H9 (cell line): Measurements from ENCODE around the gene ZSWIM6. TPM values are rescaled to one million over a fixed set of nuclear protein-coding genes. Genes with fewer than 3 reads are reported as not detected.

Experiments used
- DNase-seq: peaks from one replicate; pipeline ENCODE4 v3.0.0-alpha.2; 2017
- H2AFZ ChIP-seq: one replicate; pipeline ENCODE4 v1.6.1; 2013; ENCODE audit warnings: mild to moderate bottlenecking, low read length, control low read depth, moderate library complexity
- H2AK5ac ChIP-seq: 2 replicates; pipeline ENCODE4 v1.6.1; 2013; ENCODE audit warnings: low read length, control low read depth, mixed read lengths; ENCODE audit not compliant: insufficient read length
- H2BK120ac ChIP-seq: one replicate; pipeline ENCODE4 v1.6.1; 2013; ENCODE audit warnings: low read depth, mild to moderate bottlenecking, low read length, control low read depth, inconsistent platforms; ENCODE audit not compliant: poor library complexity, severe bottlenecking
- H2BK12ac ChIP-seq: 2 replicates; pipeline ENCODE4 v1.6.1; 2013; ENCODE audit warnings: low read length, control low read depth, mixed read lengths, low read depth; ENCODE audit not compliant: insufficient read length
- H2BK15ac ChIP-seq: 2 replicates; pipeline ENCODE4 v1.6.1; 2013; ENCODE audit warnings: low read depth, low read length, control low read depth
- H2BK20ac ChIP-seq: one replicate; pipeline ENCODE4 v1.6.1; 2013; ENCODE audit warnings: low read depth, mild to moderate bottlenecking, low read length, control low read depth, inconsistent platforms; ENCODE audit not compliant: poor library complexity, severe bottlenecking
- H2BK5ac ChIP-seq: 2 replicates; pipeline ENCODE4 v1.6.1; 2013; ENCODE audit warnings: low read length, control low read depth, mixed read lengths; ENCODE audit not compliant: insufficient read length
- H3K14ac ChIP-seq: 2 replicates; pipeline ENCODE4 v1.6.1; 2013; ENCODE audit warnings: low read length, control low read depth; ENCODE audit not compliant: insufficient read depth
- H3K18ac ChIP-seq: 2 replicates; pipeline ENCODE4 v1.6.1; 2013; ENCODE audit warnings: low read depth, mild to moderate bottlenecking, mixed read lengths, low read length, control low read depth; ENCODE audit not compliant: insufficient read length
- H3K23ac ChIP-seq: 2 replicates; pipeline ENCODE4 v1.6.1; 2013; ENCODE audit warnings: low read length, control low read depth, mixed read lengths, low read depth; ENCODE audit not compliant: insufficient read length
- H3K23me2 ChIP-seq: 2 replicates; pipeline ENCODE4 v1.6.1; 2013; ENCODE audit warnings: low read depth, mild to moderate bottlenecking, mixed read lengths, low read length, control low read depth; ENCODE audit not compliant: insufficient read length, poor library complexity, severe bottlenecking
- H3K27ac ChIP-seq: 2 replicates; pipeline ENCODE4 v1.5.1; 2013; ENCODE audit warnings: low read length, control low read depth, mixed read lengths, low read depth; ENCODE audit not compliant: insufficient read length
- H3K27me3 ChIP-seq: 2 replicates; pipeline ENCODE4 v1.6.1; 2013; ENCODE audit warnings: low read length, control low read depth, inconsistent platforms; ENCODE audit not compliant: insufficient read depth
- H3K4ac ChIP-seq: 2 replicates; pipeline ENCODE4 v1.6.1; 2013; ENCODE audit warnings: low read depth, mild to moderate bottlenecking, control low read depth, inconsistent platforms, low read length, moderate library complexity
- H3K4me1 ChIP-seq: 2 replicates; pipeline ENCODE4 v1.6.1; 2013; ENCODE audit warnings: low read length, control low read depth, inconsistent platforms; ENCODE audit not compliant: insufficient read depth
- H3K4me2 ChIP-seq: 2 replicates; pipeline ENCODE4 v1.6.1; 2013; ENCODE audit warnings: low read length, control low read depth, mixed read lengths; ENCODE audit not compliant: insufficient read length, insufficient read depth
- H3K56ac ChIP-seq: 2 replicates; pipeline ENCODE4 v1.6.1; 2013; ENCODE audit warnings: low read depth, mild to moderate bottlenecking, mixed read lengths, low read length, control low read depth; ENCODE audit not compliant: insufficient read length
- H3K79me1 ChIP-seq: 2 replicates; pipeline ENCODE4 v1.6.1; 2013; ENCODE audit warnings: low read depth, mild to moderate bottlenecking, moderate library complexity, low read length, control low read depth, inconsistent platforms; ENCODE audit not compliant: insufficient read depth, poor library complexity, severe bottlenecking
- H3K79me2 ChIP-seq: 2 replicates; pipeline ENCODE4 v1.6.1; 2013; ENCODE audit warnings: low read length, control low read depth, inconsistent platforms; ENCODE audit not compliant: insufficient read depth
- H3K9ac ChIP-seq: 2 replicates; pipeline ENCODE4 v1.6.1; 2013; ENCODE audit warnings: low read length, control low read depth, mixed read lengths; ENCODE audit not compliant: insufficient read length; ENCODE audit errors: extremely low read depth
- H3K9me3 ChIP-seq: one replicate; pipeline ENCODE4 v1.6.1; 2013; ENCODE audit warnings: low read depth, low read length, inconsistent platforms; ENCODE audit not compliant: control insufficient read depth
- H3T11ph ChIP-seq: one replicate; pipeline ENCODE4 v1.6.1; 2013; ENCODE audit warnings: mild to moderate bottlenecking, low read length, control low read depth, inconsistent platforms
- H4K20me1 ChIP-seq: one replicate; pipeline ENCODE4 v1.6.1; 2013; ENCODE audit not compliant: control insufficient read depth, insufficient read length, insufficient read depth
- H4K5ac ChIP-seq: 2 replicates; pipeline ENCODE4 v1.6.1; 2013; ENCODE audit warnings: low read depth, mild to moderate bottlenecking, mixed read lengths, low read length, control low read depth; ENCODE audit not compliant: insufficient read length
- H4K8ac ChIP-seq: replicated peaks from 2 replicates; pipeline ENCODE4 v1.6.1; 2013; ENCODE audit warnings: low read length, control low read depth, mixed read lengths, low read depth; ENCODE audit not compliant: insufficient read length
- H4K91ac ChIP-seq: 2 replicates; pipeline ENCODE4 v1.6.1; 2013; ENCODE audit warnings: low read depth, mild to moderate bottlenecking, moderate library complexity, mixed read lengths, low read length, control low read depth; ENCODE audit not compliant: insufficient read length
- H3K27ac Mint-ChIP-seq, 3 experiments: 2 replicates in 2 of 3; 3 replicates in 1 of 3; pipeline ENCODE4 v1.8.0; 2020 to 2021; ENCODE audit warnings: mixed read lengths in 3 of 3, mild to moderate bottlenecking in 1 of 3, moderate library complexity in 1 of 3
- H3K27me3 Mint-ChIP-seq: 2 replicates; pipeline ENCODE4 v1.8.0; 2021; ENCODE audit warnings: low read depth, mild to moderate bottlenecking, moderate library complexity, mixed read lengths
- H3K36me3 Mint-ChIP-seq, 3 experiments: 2 replicates in 2 of 3; 3 replicates in 1 of 3; pipeline ENCODE4 v1.8.0; 2020 to 2021; ENCODE audit warnings: low read depth in 3 of 3, mixed read lengths in 3 of 3; ENCODE audit not compliant: insufficient read depth in 1 of 3
- H3K4me1 Mint-ChIP-seq, 2 experiments: 2 replicates each; pipeline ENCODE4 v1.8.0; 2020; ENCODE audit warnings: mixed read lengths in 2 of 2
- H3K4me3 Mint-ChIP-seq, 2 experiments: 2 replicates in 1 of 2; 3 replicates in 1 of 2; pipeline ENCODE4 v1.8.0; 2020 to 2021; ENCODE audit warnings: mild to moderate bottlenecking in 2 of 2, mixed read lengths in 2 of 2, moderate library complexity in 1 of 2
- H3K9me3 Mint-ChIP-seq, 2 experiments: 2 replicates in 1 of 2; 3 replicates in 1 of 2; pipeline ENCODE4 v1.8.0; 2020; ENCODE audit warnings: mild to moderate bottlenecking in 2 of 2, mixed read lengths in 2 of 2, moderate library complexity in 1 of 2
- CTCF ChIP-seq: fragments of 200-600 bp; sonication (generic); conservative IDR thresholded peaks from 3 replicates; pipeline ENCODE4 v1.8.0; 2021; ENCODE audit warnings: antibody characterized with exemption, mild to moderate bottlenecking
- WGBS: extraction: QIAGEN DNeasy Blood & Tissue Kit; methylation state at CpG from one replicate; pipeline ENCODE4 v1.1.7; 2013; ENCODE audit warnings: missing lambda C conversion rate, low lambda C conversion rate, mixed read lengths; ENCODE audit not compliant: insufficient read length; ENCODE audit errors: extremely low coverage; 5-methylcytosine and 5-hydroxymethylcytosine counted together
- total RNA-seq: library from RNA; stranded (reverse); gene quantifications from 2 replicates; pipeline ENCODE4 v1.2.1, GENCODE V29; 2021

The ZSWIM6 gene
- total RNA-seq, 1 experiment from 2014 or later, result 11.5 TPM

GRCh38 chr5:61516946-61517345 lies 184.9 kb downstream of the ZSWIM6 start:
- no peak overlapping the region for H4K5ac ChIP-seq
- no peaks in the 10 kb centered on the region for H3K79me2 ChIP-seq
- Mint-ChIP-seq H3K4me3 (no peak overlapping the region), H3K36me3 (peaks cover 0 to 14% (median 9%) of the 10 kb centered on the region in 3 experiments; a peak in 5 of 7 replicates), H3K4me1 (peaks cover 0 to 2% of the 10 kb centered on the region in 2 experiments; a peak in 1 of 4 replicates), H3K27ac (no peak overlapping the region), H3K9me3 (peaks cover 0 to 5% of the 10 kb centered on the region in 2 experiments; a peak in 3 of 5 replicates), H3K27me3 (no peaks in the 10 kb centered on the region)
- H3K9me3 ChIP-seq, result no peaks in the 10 kb centered on the region
- H3K27me3 ChIP-seq, result no peaks in the 10 kb centered on the region
- no peaks in the 10 kb centered on the region for H4K20me1 ChIP-seq
- H2BK20ac ChIP-seq, result no peak overlapping the region
- no peak overlapping the region for H2AK5ac ChIP-seq
- H3K79me1 ChIP-seq, result no peaks in the 10 kb centered on the region
- no peak overlapping the region for H2BK5ac ChIP-seq
- H4K91ac ChIP-seq, result no peak overlapping the region
- H3T11ph ChIP-seq, result no peak overlapping the region
- H3K23me2 ChIP-seq, result no peaks in the 10 kb centered on the region
- DNase-seq, result no peak
- H3K9ac ChIP-seq, result no peak overlapping the region
- H3K4ac ChIP-seq, result no peak overlapping the region
- no peak overlapping the region for H4K8ac ChIP-seq
- H3K4me2 ChIP-seq, result no peak overlapping the region
- no peak overlapping the region for H2BK120ac ChIP-seq
- no peak overlapping the region for H2BK15ac ChIP-seq
- H3K14ac ChIP-seq, result no peak overlapping the region
- no peak overlapping the region for H3K56ac ChIP-seq
- WGBS, result no CpG with 5 or more reads among the region's 2 CpGs
- TF ChIP-seq CTCF, result no peak
- no peak overlapping the region for H3K23ac ChIP-seq
- H2BK12ac ChIP-seq, result no peak overlapping the region
- H3K27ac ChIP-seq, result no peak overlapping the region
- no peaks in the 10 kb centered on the region for H3K4me1 ChIP-seq
- H2AFZ ChIP-seq, result no peak overlapping the region
- no peak overlapping the region for H3K18ac ChIP-seq
